GM12878 (cell line): ENCODE data around the gene BEST4.

Experiments used
- CTCF ChIP-seq, 3 experiments: IDR thresholded peaks in 2 of 3; conservative IDR thresholded peaks in 1 of 3; 2 replicates each; pipeline ENCODE4 v1.5.1; 2011; ENCODE audit warnings: low read depth in 3 of 3, low read length in 3 of 3, mild to moderate bottlenecking in 3 of 3, control low read depth in 2 of 3, moderate library complexity in 2 of 3, inconsistent platforms in 1 of 3, mixed read lengths in 1 of 3; ENCODE audit not compliant: control insufficient read depth in 2 of 3, insufficient read depth in 1 of 3; ENCODE audit errors: extremely low read depth in 1 of 3
- ETV6 ChIP-seq, 2 experiments: fragments of 450-650 bp in 1 of 2; IDR thresholded peaks in 1 of 2; conservative IDR thresholded peaks in 1 of 2; 2 replicates each; pipeline ENCODE4 v1.6.1; 2014; ENCODE audit warnings: antibody characterized with exemption in 1 of 2, borderline replicate concordance in 1 of 2, low read depth in 1 of 2, mild to moderate bottlenecking in 1 of 2, moderate library complexity in 1 of 2
- RFX5 ChIP-seq: IDR thresholded peaks from 2 replicates; pipeline ENCODE4 v1.6.1; 2011; ENCODE audit warnings: low read depth, low read length, improper control_type of control experiment
- SREBF2 ChIP-seq: IDR thresholded peaks from 2 replicates; pipeline ENCODE4 v1.6.1; 2012; ENCODE audit warnings: mild to moderate bottlenecking, low read length
- TAF1 ChIP-seq: IDR thresholded peaks from 2 replicates; pipeline ENCODE4 v1.6.1; 2011; ENCODE audit warnings: mild to moderate bottlenecking, low read depth, low read length, borderline replicate concordance
- TF ChIP-seq, protein P1 (sequence below): fragments of 450-650 bp; IDR thresholded peaks from 2 replicates; pipeline ENCODE4 v1.6.1; 2017; ENCODE audit warnings: mild to moderate bottlenecking, moderate library complexity

DNA sequence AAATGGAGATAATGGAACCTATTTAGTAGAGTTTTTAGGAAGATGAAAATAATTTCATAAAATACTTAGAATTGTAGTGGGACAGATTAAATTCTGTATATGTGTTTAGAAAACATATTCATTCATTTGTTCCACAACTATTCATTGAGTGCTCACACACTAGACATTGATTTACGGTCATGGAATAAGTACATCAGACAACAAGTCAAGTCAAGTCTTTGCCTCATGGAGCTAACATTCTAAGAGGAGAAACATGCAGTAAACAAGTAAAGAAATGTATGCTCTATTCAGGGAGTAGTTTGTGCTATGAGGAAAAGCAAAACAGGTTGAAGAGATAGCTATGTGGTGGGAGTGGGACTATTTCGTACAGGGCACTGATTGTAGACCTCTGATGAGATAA, 29.3 kb upstream of the BEST4 start:
- TF ChIP-seq ETV6 (conservative IDR thresholded peaks at IDR 0.05 in 1 of 2, IDR thresholded peaks at IDR 0.05 in 1 of 2; ENCODE audit: borderline replicate concordance in 1 of 2, low read depth in 1 of 2) (no peak), SREBF2 (no peak), RFX5 (no peak), TAF1 (no peak), CTCF (IDR thresholded peaks at IDR 0.05 in 2 of 3, conservative IDR thresholded peaks at IDR 0.05 in 1 of 3; ENCODE audit: control insufficient read depth in 2 of 3, extremely low read depth in 1 of 3, insufficient read depth in 1 of 3, low read depth in 3 of 3, low read length in 3 of 3) (no peak)
- TF ChIP-seq, protein P1, sequence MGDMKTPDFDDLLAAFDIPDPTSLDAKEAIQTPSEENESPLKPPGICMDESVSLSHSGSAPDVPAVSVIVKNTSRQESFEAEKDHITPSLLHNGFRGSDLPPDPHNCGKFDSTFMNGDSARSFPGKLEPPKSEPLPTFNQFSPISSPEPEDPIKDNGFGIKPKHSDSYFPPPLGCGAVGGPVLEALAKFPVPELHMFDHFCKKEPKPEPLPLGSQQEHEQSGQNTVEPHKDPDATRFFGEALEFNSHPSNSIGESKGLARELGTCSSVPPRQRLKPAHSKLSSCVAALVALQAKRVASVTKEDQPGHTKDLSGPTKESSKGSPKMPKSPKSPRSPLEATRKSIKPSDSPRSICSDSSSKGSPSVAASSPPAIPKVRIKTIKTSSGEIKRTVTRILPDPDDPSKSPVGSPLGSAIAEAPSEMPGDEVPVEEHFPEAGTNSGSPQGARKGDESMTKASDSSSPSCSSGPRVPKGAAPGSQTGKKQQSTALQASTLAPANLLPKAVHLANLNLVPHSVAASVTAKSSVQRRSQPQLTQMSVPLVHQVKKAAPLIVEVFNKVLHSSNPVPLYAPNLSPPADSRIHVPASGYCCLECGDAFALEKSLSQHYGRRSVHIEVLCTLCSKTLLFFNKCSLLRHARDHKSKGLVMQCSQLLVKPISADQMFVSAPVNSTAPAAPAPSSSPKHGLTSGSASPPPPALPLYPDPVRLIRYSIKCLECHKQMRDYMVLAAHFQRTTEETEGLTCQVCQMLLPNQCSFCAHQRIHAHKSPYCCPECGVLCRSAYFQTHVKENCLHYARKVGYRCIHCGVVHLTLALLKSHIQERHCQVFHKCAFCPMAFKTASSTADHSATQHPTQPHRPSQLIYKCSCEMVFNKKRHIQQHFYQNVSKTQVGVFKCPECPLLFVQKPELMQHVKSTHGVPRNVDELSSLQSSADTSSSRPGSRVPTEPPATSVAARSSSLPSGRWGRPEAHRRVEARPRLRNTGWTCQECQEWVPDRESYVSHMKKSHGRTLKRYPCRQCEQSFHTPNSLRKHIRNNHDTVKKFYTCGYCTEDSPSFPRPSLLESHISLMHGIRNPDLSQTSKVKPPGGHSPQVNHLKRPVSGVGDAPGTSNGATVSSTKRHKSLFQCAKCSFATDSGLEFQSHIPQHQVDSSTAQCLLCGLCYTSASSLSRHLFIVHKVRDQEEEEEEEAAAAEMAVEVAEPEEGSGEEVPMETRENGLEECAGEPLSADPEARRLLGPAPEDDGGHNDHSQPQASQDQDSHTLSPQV: no peak
